ENCODE measurements around the gene ZBTB21. TPM values are rescaled to one million over a fixed set of nuclear protein-coding genes. Genes with fewer than 3 reads are reported as not detected.
A peak's percentile ranks its signal among the peaks of the same experiment; 100 is the strongest.

ZBTB21 gene
- total RNA-seq, 4 donors from 2014 or later = 2.8 to 29.9 (median 14.4) TPM

GRCh38 chr21:42019101-42019605 lies 9.0 kb upstream of the ZBTB21 start:
- intact Hi-C loops (cut with DNase I; ENCODE audit: low total_unique reads) = loop anchor here (10.0 kb wide), 1 partner anchor 84 kb away; no protein-coding TSS in a partner anchor
- no peak overlapping the region for H3K4me3 ChIP-seq

GRCh38 chr21:42017022-42017421 lies 6.9 kb upstream of the ZBTB21 start:
- DNase-seq = no peak
- no peaks in the 10 kb centered on the region for H3K27me3 ChIP-seq
- no peaks in the 10 kb centered on the region for H3K36me3 ChIP-seq
- no peak overlapping the region for H3K4me3 ChIP-seq
- intact Hi-C loops (cut with DNase I; ENCODE audit: low total_unique reads) = loop anchor here (10.0 kb wide), 1 partner anchor 82 kb away; no protein-coding TSS in a partner anchor
- TF ChIP-seq CTCF (IDR thresholded peaks at IDR 0.05) (no peak), POLR2A (IDR thresholded peaks at IDR 0.05) (no peak)
- H3K4me1 ChIP-seq = no peaks in the 10 kb centered on the region
- H3K9me3 ChIP-seq = no peaks in the 10 kb centered on the region
- H3K27ac ChIP-seq = peak overlapping the region in 1 of 2 donors; percentile 46

More at GRCh38 chr21:42019101-42019605, 9.0 kb upstream of the ZBTB21 start:
- no peaks in the 10 kb centered on the region for H3K36me3 ChIP-seq
- DNase-seq = no peak
- H3K27ac ChIP-seq = no peak overlapping the region
- TF ChIP-seq POLR2A (IDR thresholded peaks at IDR 0.05) (no peak), CTCF (IDR thresholded peaks at IDR 0.05) (no peak)
- no peaks in the 10 kb centered on the region for H3K4me1 ChIP-seq
- H3K9me3 ChIP-seq = no peaks in the 10 kb centered on the region
- no peaks in the 10 kb centered on the region for H3K27me3 ChIP-seq

DNA sequence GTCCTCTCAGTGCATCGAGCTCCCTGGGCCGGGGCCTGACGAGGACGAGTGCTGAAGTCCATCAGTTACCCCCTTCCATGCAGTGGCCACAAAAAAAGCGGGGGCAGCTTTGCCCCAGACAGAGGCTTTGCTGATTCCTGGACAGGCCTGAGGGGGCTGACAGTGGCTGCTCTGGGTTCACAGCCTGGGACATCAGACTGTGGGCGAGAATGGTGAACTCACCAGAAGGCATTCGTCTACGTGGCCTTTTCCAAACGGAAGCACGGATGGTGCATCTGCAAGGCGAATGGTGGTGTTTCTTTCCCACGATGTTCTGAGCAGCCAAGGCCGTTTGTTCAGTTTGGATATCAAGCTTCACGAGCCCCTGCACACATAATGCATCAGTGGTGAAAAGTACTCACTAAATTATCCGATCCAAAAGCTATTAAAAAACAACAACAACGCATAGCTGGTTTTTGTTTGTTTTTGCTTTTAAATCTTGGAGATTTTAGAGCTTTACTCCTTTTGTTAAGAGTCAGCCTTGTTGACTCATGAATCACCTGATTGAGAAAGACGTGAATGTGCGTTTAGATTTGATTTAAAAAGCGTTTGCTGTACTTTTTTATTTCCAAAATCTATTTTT lies 6.3 kb upstream of the ZBTB21 start:
- H3K9me3 ChIP-seq = no peaks in the 10 kb centered on the region
- DNase-seq = no peak
- H3K36me3 ChIP-seq = no peaks in the 10 kb centered on the region
- no peaks in the 10 kb centered on the region for H3K27me3 ChIP-seq
- H3K27ac ChIP-seq = peak overlapping the region in 1 of 2 donors; percentile 46
- no peak for TF ChIP-seq CTCF (IDR thresholded peaks at IDR 0.05)
- no peak for TF ChIP-seq POLR2A (IDR thresholded peaks at IDR 0.05)
- intact Hi-C loops (cut with DNase I; ENCODE audit: low total_unique reads) = loop anchor here (10.0 kb wide), 1 partner anchor 82 kb away; no protein-coding TSS in a partner anchor
- H3K4me1 ChIP-seq = no peaks in the 10 kb centered on the region
- H3K4me3 ChIP-seq = no peak overlapping the region

DNA sequence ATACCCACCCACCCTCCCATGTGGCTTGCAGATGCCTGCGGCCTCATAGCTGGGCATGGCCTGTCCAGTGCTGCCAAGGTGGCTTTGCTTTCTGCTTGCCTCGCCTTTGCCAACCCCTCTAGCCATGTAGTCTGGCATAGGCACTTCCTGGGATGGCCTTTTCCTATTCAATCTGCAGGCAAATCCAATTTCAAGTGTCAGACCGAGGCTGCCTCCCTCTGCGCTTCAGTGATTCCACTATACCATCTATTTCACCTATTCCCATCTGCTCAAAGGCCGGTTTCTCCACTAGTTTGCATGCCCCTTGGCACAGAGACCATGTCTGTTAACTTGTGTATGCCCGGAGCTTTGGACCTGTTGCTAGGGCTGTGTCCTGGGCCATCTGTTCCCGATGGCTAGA lies 3.8 kb upstream of the ZBTB21 start:
- no peaks in the 10 kb centered on the region for H3K36me3 ChIP-seq
- H3K4me3 ChIP-seq = no peak overlapping the region
- TF ChIP-seq CTCF (IDR thresholded peaks at IDR 0.05) (no peak), POLR2A (IDR thresholded peaks at IDR 0.05) (no peak)
- H3K4me1 ChIP-seq = peaks cover 0 to 3% of the 10 kb centered on the region in 2 donors
- no peaks in the 10 kb centered on the region for H3K27me3 ChIP-seq
- H3K9me3 ChIP-seq = no peaks in the 10 kb centered on the region
- no peak overlapping the region for H3K27ac ChIP-seq
- intact Hi-C loops (cut with DNase I; ENCODE audit: low total_unique reads) = loop anchor here (10.0 kb wide), 1 partner anchor 79 kb away; no protein-coding TSS in a partner anchor
- DNase-seq = no peak

GRCh38 chr21:42013376-42013775 lies 3.2 kb upstream of the ZBTB21 start:
- Histone ChIP-seq H3K4me1 (peaks cover 0 to 3% of the 10 kb centered on the region in 2 donors), H3K27ac (no peak overlapping the region), H3K27me3 (no peaks in the 10 kb centered on the region), H3K36me3 (no peaks in the 10 kb centered on the region), H3K4me3 (no peak overlapping the region), H3K9me3 (no peaks in the 10 kb centered on the region)
- no peak for DNase-seq
- TF ChIP-seq CTCF (IDR thresholded peaks at IDR 0.05) = no peak
- no peak for TF ChIP-seq POLR2A (IDR thresholded peaks at IDR 0.05)
- intact Hi-C loops (cut with DNase I; ENCODE audit: low total_unique reads) = loop anchor here (10.0 kb wide), 1 partner anchor 79 kb away; no protein-coding TSS in a partner anchor
